ENCODE results near the gene SAA4.

DNA sequence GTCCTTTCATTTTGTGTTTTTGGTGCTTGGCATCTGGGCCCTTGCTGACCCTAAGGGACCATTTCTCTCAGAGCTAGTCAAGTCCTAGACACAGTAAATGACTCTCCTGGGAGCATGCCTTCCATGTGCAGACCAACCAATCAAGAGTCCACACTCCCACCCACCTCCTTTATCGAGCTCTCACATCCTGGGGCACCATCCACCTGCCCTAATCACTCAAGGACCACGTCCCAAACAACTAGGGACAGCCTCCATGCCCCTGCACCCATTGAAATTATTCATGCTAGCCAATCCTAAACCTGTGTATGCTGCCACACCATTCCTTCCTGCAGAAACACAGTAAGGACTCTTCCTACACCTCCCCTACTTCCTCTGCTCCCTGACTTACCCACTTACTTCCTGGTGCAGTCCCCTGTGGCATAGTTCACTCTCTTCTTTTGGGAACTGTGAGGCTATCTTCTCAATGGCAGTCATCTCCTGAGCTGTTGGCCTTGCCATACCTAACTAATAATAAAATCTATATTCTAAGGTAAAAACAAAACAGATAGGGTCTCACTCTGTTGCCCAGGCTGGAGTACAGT is 18.3 kb upstream of the SAA4 start:
- TF ChIP-seq, protein P1, sequence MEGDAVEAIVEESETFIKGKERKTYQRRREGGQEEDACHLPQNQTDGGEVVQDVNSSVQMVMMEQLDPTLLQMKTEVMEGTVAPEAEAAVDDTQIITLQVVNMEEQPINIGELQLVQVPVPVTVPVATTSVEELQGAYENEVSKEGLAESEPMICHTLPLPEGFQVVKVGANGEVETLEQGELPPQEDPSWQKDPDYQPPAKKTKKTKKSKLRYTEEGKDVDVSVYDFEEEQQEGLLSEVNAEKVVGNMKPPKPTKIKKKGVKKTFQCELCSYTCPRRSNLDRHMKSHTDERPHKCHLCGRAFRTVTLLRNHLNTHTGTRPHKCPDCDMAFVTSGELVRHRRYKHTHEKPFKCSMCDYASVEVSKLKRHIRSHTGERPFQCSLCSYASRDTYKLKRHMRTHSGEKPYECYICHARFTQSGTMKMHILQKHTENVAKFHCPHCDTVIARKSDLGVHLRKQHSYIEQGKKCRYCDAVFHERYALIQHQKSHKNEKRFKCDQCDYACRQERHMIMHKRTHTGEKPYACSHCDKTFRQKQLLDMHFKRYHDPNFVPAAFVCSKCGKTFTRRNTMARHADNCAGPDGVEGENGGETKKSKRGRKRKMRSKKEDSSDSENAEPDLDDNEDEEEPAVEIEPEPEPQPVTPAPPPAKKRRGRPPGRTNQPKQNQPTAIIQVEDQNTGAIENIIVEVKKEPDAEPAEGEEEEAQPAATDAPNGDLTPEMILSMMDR (IDR thresholded peaks at IDR 0.05; ENCODE audit: insufficient read depth, low read length, poor library complexity, severe bottlenecking), result no peak
- TF ChIP-seq EZH2phosphoT487 (conservative IDR thresholded peaks at IDR 0.05; ENCODE audit: low read length), result no peak

Measured in SU-DHL-6 (cell line).